ENCODE data around the gene MCF2L.
"Not testable (repeated sequence)": the region's sequence is repeated elsewhere in the genome, so short reads cannot be mapped to it uniquely, and the experiment has no call there.

MCF2L gene

DNA sequence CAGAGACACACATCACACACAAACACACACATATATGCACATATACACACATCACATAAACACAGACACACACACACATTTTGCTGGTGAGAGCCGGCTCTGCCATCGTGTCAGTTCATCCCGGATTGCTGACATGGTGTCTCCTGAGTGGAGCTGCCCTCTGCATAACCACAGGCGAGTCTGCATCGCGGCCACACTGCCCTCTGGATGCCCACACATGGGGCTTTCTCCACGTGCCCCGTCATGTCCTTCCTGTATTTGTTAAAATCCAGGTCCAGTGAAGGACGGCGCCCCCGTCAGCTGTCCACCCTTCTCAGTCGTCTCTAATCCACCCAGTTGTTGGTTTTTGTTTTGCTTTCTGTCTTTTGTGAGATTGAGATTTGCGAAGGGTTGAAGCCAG lies 84.0 kb downstream of the MCF2L start:
- DNase-seq = no peak

DNA sequence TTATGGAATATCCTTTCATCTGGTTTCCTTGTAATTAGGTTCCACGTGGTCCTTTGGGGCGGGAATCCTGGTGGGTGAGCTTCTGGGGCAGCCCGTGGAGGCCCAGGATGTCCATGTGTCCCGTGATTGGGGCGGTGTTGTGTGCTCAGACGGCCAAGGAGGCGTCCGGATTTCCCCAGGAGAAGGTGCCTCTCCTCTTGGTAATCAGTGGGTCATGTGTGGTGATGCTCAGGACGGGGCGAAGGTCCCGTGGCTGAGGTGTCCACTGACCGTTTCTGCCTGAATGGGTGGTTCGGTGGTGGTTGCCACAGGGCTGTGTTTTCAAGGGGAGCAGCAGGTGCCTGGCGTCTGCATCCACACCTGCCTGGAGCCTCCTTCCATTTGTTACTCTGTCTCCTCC lies 84.4 kb downstream of the MCF2L start:
- DNase-seq = no peak

DNA sequence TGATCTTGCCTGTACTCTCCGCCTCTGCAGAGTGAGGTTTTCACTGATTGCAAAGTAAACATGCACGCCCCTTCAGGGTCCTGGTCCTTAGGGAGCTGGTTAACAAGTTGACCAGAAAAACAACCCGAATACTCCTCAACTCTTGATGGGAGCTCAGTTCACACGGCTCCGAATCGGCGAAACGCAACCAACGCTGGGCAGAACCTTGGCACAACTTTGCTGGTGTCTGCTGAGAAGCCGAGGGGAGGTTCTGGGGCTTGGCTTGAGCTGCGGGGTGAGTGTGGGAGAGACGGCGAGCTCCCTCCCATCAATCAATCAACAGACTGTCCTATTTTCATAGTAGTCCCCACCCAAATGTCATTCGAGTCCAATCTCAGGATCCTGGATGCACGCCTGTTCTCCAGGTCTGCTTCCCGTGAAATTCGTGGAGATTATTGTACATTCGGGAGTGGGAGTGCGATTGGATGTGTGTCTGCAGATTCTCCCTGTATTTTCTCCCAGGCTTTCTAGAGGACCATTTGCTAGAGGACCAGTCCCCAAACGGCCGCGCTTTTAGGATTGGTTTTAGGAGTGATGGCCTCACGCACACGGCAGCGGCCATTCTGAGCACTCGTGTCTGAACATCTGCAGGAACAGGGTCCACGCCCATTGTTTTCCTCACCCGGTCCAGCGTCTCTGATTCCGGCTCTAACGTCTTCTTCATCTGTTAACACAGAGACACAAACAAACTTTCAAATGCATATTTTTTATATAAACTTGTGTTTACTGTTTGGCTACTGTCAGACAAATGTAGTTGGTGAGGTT lies 85.0 kb downstream of the MCF2L start:
- DNase-seq = no peak

DNA sequence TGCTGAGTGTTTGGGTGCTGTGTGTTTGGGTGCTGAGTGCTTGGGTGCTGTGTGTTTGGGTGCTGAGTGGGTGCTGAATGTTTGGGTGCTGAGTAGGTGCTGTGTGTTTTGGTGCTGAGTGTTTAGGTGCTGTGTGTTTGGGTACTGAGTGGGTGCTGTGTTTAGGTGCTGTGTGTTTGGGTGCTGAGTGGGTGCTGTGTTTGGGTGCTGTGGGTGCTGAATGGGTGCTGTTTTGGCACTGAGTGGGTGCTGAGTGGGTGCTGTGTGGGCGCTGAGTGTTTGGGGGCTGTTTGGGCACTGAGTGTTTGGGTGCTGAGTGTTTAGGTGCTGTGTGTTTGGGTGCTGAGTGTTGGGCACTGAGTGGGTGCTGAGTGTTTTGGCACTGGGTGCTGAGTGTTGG lies 88.1 kb downstream of the MCF2L start:
- DNase-seq = no peak

DNA sequence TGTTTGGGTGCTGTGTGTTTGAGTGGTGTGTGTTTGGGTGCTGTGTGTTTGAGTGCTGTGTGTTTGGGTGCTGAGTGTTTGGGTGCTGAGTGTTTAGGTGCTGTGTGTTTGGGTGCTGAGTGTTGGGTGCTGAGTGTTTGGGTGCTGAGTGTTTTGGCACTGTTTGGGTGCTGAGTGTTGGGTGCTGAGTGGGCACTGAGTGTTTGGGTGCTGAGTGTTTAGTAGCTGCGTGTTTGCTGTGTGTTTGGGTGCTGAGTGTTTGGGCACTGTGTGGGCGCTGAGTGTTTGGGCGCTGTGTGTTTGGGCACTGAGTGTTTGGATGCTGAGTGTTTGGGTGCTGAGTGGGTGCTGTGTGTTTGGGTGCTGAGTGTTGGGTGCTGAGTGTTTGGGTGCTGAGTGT lies 88.5 kb downstream of the MCF2L start:
- DNase-seq = not testable (repeated sequence)

DNA sequence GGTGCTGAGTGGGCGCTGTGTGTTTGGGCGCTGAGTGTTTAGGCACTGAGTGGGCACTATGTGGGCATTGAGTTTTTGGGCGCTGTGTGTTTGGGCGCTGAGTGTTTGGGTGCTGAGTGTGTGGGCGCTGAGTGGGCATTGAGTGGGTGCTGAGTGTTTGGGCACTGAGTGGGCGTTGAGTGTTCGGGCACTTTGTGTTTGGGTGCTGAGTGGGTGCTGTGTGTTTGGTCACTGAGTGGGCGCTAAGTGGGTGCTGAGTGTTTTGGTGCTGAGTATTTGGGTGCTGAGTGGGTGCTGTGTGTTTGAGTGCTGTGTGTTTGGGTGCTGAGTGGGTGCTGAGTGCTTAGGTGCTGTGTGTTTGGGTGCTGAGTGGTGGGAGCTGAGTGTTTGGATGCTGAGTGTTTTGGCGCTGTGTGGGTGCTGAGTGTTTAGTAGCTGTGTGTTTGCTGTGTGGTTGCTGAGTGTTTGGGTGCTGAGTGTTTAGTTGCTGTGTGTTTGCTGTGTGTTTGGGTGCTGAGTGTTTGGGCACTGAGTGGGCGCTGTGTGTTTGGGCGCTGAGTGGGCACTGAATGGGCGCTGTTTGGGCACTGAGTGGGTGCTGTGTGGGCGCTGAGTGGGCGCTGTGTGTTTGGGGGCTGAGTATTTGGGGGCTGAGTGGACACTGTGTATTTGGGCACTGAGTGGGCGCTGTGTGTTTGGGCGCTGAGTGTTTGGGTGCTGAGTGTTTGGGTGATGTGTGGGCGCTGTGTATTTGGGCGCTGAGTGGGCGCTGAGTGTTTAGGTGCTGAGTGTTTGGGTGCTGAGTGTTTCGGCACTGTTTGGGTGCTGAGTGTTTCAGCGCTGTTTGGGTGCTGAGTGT lies 89.3 kb downstream of the MCF2L start:
- DNase-seq = no peak

DNA sequence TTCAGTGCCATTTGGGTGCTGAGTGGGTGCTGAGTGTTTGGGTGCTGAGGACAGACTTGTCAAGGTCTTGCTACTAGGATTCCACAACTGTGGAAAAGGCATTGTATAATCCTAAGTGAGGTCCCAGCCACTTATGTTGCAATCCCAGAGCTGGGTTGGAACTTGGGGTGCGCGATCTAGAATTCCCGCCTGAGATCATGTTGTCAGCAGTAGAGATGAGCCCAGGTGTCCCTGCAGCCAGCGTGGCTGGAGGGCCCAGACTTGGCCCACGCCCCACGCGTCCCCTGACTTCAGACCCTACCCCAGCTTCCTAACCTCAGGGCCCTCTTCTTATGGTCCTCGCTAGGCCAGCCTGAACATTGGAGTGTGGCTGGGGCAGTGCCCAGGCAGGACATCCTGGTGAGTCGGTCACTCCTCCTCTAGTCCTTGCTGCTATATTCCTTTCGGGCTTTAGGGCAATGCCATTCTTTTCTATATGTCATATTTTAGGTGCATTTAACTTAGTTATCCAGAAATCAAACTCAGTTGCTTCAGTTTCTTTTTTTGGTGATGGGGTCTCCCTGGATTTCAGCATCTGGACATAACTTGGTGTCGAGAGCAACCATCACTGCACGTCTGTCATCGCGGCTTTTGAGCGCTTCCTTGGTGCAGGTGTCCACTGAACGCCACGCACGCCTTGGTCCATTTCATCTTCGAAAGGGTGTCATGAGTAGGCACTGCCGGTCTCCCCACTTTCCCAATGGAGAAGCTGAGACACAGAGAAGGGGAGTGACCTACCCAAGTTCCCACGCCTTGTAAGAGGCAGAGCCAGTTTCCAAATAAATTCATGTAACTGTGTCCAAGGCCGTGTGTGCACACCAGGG lies 90.2 kb downstream of the MCF2L start:
- DNase-seq = no peak

DNA sequence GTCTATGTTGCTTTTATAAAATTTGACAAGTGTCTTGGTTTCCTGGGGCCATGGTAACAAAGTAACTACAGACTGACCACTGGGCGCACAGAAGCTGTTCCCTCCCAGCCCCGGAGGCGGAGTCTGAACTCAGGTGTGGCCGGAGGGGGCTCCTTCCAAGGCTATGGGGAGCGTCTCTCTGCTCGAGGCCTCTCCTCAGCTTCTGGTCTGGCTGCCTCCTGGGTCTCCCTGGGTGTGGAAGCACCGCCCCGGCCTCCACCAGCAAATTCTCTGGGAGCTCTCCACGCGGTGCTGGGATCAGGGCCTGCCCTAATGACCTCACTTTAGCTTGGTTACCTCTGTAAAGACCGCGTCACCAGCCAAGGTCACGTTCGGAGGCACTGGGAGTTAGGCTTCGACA lies 90.9 kb downstream of the MCF2L start:
- DNase-seq = no peak

DNA sequence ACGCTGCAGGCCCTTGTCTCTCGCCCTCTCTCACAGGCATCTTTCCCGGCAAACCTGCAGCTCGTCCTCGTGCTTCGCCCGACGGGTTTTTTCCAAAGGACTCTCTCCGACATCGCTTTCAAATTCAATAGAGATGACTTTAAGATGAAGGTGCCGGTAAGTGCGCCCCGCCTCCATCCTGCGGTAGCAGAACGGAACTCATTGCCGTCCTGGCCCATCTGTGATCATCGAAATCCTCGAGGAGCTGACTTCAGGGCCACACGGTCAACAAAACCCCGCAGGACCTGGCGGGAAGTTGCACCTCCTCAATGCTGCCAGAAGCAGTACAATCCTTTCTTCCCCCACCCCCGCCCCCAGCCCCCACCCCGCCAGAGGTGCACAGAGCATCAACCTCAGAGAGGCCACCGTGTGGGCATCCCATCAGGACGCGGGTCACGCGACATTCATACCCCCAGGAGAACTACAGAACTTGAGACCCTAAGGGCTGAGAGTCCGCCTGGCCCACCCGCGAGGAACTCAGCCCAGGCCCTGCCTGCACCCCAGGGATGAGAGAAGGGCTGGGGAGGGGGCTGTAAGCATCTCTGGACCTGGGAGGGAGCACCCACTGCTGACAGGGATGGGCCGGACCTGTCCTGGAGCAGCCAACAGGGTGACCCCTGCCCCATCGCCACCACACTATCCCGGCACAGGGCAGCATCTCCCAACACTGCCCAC lies 91.7 kb downstream of the MCF2L start:
- DNase-seq = no peak

DNA sequence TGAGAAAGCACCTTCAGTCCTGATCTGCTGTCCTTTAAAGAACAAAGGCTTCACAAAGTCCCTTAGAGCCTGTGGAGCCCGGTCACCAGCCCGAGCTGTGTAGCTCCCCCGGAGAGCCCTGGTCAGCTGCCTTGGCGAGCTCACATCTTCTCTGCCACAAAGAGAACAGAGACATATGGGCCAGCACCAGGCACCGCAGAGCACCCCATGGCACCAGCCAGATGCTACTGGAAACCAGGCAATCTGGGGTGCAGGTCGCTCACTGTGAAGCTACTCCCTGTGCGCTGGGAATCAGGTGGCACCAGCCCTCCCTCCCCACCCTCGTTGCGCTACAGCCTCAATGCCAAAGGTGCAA lies 92.2 kb downstream of the MCF2L start:
- DNase-seq = no peak

DNA sequence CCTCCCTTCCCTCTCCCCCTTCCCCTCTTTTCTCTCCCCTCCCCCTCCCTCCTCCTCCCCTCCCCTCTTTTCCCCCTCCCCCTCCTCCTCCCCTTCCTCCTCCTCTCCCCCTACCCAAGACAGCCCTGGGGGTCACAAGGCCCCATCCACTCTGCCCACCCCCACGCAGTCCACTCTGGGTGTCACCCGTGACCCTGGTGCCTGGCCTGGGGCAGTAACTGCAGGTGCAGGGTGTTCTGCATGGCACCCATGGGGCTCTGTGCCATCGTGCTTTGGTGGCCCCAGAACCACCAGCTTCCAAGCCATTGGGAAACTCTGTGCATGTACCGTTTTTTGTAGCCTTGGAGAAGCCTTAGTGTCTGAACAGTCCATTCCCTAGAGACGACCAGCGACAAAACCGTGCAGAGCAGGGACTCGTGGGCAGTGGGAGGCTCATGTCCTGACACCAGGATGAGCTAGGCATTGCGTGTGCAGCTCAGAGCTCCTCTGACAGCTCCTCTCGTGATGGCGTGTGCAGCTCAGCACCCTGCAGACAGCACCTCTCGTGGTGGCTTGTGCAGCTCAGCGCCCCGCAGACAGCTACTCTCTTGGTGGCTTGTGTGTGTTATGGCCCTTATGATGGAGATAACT lies 92.9 kb downstream of the MCF2L start:
- DNase-seq = no peak

DNA sequence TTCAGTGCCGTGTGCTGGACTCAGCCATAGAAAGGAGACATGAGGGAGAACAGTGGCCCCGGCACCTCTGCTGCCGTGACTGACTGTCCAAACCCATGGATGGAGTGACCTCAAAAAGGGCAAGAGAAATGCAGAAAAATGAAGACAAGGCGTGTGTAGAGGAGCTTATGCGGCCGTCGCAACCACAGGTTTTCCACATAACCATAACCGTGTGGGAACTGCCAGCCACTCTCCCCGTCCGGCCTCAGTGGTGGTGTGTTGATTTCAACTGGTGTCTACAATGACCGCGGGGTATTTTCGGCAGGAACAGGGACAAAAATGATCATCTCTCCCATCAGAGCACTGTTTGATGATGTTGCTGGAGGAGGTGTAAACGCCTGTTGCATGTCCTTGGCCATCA lies 93.7 kb downstream of the MCF2L start:
- DNase-seq = no peak

DNA sequence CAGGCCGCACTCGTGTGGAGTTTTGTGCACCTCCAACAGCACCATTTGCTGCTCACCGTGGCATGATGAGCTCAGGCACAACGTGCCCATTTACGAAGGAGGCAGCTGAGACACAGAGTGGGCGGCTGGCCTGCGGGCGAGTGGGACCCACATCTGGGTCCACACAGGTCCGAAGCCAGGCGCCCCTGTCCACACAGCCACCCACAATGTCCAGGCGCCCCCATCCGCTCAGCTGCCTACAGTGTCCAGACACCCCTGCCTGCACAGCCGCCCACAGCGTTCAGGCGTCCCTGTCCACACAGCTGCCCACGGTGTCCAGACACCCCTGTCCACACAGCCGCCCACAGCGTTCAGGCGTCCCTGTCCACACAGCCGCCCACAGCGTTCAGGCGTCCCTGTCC lies 94.1 kb downstream of the MCF2L start:
- DNase-seq = no peak

DNA sequence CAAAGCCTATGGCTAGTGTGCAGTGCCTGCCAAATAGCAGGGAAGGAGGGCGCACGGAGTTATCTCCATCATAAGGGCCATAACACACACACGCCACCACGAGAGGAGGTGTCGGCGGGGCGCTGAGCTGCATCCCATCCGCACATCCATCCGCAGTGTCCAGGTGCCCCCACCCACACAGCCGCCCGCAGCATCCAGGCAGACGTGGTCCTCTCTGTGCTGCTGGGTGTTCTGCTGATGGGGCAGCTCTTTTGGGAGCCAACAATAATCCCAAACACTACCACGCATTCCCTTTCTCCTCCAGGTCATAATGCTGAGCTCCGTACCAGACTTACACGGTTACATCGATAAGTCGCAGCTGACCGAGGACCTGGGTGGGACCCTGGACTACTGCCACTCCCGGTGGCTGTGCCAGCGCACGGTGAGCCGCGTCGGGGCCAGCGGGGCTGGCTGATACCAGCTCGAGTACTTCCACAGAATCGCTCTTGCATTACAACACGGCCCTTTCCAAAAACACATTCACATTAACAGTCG lies 95.1 kb downstream of the MCF2L start:
- no peak for DNase-seq

DNA sequence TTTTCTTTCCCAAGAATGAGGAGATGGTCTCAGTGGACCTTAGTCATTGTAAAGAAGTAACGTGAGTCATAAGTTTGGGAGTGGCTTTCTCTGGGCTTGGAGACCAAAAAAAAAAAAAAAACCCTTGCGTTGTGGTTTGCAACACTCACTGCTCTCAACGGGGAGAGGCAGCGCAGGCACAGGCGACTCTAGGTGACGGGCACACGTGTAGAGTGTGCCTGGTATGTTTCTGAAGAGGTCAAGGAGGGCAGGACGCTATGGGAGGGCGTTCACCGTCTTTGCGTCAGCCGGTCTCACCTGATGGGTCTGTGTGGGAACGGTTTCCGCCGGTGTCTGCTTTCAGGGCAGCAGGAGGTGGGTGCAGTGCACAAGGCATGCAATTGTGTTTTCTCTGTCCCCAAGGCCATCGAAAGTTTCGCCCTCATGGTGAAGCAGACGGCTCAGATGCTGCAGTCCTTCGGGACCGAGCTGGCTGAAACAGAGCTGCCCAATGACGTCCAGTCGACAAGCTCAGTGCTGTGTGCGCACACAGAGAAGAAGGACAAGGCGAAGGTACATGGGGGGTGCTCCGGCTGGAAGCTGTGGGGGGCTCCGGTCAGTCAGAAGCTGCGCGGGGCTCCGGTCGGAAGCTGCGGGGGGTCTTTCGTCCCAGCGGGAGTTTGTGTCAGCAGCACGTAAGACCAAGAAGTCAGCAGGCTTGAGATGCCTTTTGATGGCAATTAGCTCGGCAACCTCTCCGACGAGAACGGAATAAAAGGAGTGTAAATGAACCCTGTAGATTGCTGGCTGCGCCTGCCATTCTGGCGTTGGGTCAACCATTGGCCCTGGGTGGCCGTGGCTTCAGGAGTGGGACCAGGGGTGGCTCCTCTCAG lies 95.8 kb downstream of the MCF2L start:
- DNase-seq = no peak

DNA sequence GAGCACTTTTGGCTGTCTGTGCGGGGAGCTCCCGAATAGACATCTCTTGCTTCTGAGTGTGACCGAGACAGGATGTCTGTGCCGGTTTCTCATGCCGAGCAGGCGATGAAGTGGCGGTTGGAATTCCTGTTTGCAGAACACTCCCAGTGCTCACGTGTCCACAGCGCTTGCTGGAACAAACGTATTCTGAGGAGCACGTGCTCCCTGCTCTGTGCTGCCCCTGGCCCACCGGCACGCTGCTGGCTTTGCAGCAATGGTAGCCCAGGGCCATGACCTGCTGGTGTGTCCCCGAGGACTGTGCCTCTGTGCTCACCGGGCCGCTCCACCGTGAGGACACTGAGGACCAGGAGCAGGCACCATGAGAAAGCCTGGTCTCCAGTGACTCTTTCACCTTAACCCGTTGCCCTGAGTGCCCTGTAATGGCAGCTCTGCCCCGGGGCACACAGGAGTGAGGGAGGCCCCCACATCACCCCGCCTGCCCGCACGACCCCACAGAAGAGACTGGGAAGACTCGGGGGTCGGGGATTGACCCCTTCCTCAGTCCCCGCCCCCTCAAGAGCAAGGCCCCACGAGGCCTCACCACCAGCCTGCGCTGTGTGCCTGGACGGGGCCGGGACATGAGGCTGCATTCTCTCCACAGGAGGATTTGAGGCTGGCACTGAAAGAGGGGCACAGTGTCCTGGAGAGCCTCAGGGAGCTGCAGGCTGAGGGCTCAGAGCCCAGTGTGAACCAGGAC lies 96.6 kb downstream of the MCF2L start:
- DNase-seq = no peak

DNA sequence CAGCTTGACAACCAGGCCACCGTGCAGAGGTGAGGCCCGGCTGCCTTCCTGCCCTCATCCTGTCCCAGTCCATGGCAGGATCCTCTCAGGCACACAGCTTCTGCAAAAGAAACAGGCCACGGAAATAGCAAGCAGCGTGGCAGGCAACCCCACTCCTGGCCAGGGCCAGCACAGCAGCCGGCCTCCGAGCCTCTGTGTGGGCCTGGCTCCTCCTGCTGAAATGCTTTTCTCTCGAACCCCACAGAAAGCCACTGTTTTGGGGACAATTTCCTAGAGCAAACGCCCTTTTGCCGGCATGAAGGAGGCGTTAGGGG lies 97.1 kb downstream of the MCF2L start:
- no peak for DNase-seq

DNA sequence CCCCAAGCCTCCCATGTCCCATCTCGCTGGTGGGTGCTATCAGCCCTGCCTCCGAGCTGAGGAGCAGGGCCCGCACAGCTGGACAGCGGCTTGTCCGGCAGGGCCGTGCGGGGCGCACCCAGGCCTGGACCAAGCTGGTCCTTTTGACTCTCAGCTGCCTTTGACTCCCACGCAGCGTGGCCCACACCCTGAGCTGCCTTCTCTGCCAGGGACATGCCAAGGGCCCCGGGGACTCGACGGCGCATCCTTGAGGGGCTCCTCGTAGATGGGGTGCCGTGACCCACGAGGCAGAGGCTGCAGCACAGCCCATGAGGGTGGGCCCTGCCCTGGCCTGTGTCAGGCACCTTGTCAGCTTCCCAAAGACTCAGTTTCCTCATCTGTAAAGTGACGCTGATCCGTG lies 97.7 kb downstream of the MCF2L start:
- no peak for DNase-seq

DNA sequence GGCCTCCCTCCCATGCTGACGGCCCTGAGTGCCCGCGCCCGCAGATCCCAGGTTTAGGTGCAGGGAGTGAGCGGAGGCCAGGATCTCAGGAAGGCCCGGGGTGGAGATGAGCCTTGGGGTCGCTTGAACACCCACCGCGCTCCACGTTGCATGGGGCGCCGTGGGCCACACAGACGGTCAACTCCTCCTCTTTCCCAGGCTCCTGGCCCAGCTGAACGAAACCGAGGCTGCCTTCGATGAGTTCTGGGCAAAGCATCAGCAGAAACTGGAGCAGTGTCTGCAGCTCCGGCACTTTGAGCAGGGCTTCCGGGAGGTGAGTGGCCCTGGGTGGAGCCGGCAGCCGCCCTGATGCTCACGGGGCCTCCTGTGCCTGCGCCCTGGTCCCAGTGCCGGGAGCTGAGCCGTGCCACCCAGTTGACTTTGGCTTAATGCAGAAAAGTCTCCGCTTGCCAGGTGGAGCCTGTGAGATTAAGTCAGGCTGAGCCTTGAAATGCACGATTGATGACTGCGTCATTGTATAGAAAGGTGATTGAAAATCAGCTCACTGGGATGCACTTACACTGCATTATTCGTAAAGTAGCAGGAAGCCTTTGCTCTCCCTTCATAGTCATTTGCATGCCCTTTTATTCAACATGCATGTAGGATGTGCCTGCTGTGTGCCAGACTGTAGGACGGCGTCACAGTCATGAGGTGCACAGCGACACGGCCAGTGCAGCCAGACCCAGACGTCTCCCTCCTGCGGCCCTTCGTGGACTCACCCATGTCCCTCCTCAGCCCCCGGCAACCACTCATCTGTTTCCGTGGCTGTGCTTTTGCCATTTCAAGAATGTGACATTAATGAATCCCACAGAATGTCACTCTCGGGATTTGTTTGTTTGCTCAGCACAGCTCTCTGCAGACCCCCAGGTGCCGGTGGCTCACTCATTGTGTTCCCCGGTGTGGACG lies 101.1 kb downstream of the MCF2L start:
- DNase-seq = no peak

Data from NCI-H2029 (cell line).